ENCODE data around the gene HPCAL1.
"Not testable (repeated sequence)": the region's sequence is repeated elsewhere in the genome, so short reads cannot be mapped to it uniquely, and the experiment has no call there.

Gene HPCAL1

GRCh38 chr2:10302479-10303180 is at the start of gene HPCAL1:
Gene HPCAL1, plus strand, starts transcription at chr2:10302904. Its CDS starts 116,854 bp downstream, at chr2:10419758.
- no peaks in the 10 kb centered on the region for H3K36me3 ChIP-seq (ENCODE audit: insufficient read depth, low read length)
- H3K9ac ChIP-seq (ENCODE audit: low read depth, low read length): peak within 1 kb of the TSS; percentile 74
- H3K9me3 ChIP-seq (ENCODE audit: control insufficient read depth, insufficient read depth, low read length): no peaks in the 10 kb centered on the region
- H3K4me1 ChIP-seq (ENCODE audit: insufficient read depth, low read length): peaks cover 10% of the 10 kb centered on the region

GRCh38 chr2:10253596-10254372 is 48.9 kb upstream of the HPCAL1 start:
- H3K9me3 ChIP-seq (ENCODE audit: control insufficient read depth, insufficient read depth, low read length): peaks cover 6% of the 10 kb centered on the region
- no peak overlapping the region for H3K9ac ChIP-seq (ENCODE audit: low read depth, low read length)
- H3K36me3 ChIP-seq (ENCODE audit: insufficient read depth, low read length): no peaks in the 10 kb centered on the region
- H3K4me1 ChIP-seq (ENCODE audit: insufficient read depth, low read length): 0 out of 2 replicates have a peak, but pooled peaks cover 7% of the 10 kb centered on the region

- H3K9ac ChIP-seq (ENCODE audit: low read depth, low read length): no peak overlapping the region
- H3K36me3 ChIP-seq (ENCODE audit: insufficient read depth, low read length): no peaks in the 10 kb centered on the region
- H3K9me3 ChIP-seq (ENCODE audit: control insufficient read depth, insufficient read depth, low read length): peaks cover 6% of the 10 kb centered on the region
- 0 out of 2 replicates have a peak, but pooled peaks cover 7% of the 10 kb centered on the region for H3K4me1 ChIP-seq (ENCODE audit: insufficient read depth, low read length)
Observed at GRCh38 chr2:10254373-10255188, 48.1 kb upstream of the HPCAL1 start.

GRCh38 chr2:10255189-10256030 is 47.3 kb upstream of the HPCAL1 start:
- H3K9ac ChIP-seq (ENCODE audit: low read depth, low read length): no peak overlapping the region

GRCh38 chr2:10256031-10256514 is 46.6 kb upstream of the HPCAL1 start:
- no peak overlapping the region for H3K9ac ChIP-seq (ENCODE audit: low read depth, low read length)
- 0 out of 2 replicates have a peak, but pooled peaks cover 7% of the 10 kb centered on the region for H3K4me1 ChIP-seq (ENCODE audit: insufficient read depth, low read length)
- H3K9me3 ChIP-seq (ENCODE audit: control insufficient read depth, insufficient read depth, low read length): no peaks in the 10 kb centered on the region
- no peaks in the 10 kb centered on the region for H3K36me3 ChIP-seq (ENCODE audit: insufficient read depth, low read length)

More at GRCh38 chr2:10255189-10256030, 47.3 kb upstream of the HPCAL1 start:
- H3K9me3 ChIP-seq (ENCODE audit: control insufficient read depth, insufficient read depth, low read length): peaks cover under 1% of the 10 kb centered on the region; the same call in 1 of the 2 replicates
- no peaks in the 10 kb centered on the region for H3K36me3 ChIP-seq (ENCODE audit: insufficient read depth, low read length)
- 0 out of 2 replicates have a peak, but pooled peaks cover 7% of the 10 kb centered on the region for H3K4me1 ChIP-seq (ENCODE audit: insufficient read depth, low read length)

- Histone ChIP-seq H3K4me1 (ENCODE audit: insufficient read depth, low read length) (0 out of 2 replicates have a peak, but pooled peaks cover 7% of the 10 kb centered on the region), H3K36me3 (ENCODE audit: insufficient read depth, low read length) (no peaks in the 10 kb centered on the region), H3K9ac (ENCODE audit: low read depth, low read length) (no peak overlapping the region), H3K9me3 (ENCODE audit: control insufficient read depth, insufficient read depth, low read length) (no peaks in the 10 kb centered on the region)
Observed at GRCh38 chr2:10256515-10257031, 46.1 kb upstream of the HPCAL1 start.

- Histone ChIP-seq H3K9ac (ENCODE audit: low read depth, low read length) (no peak overlapping the region), H3K9me3 (ENCODE audit: control insufficient read depth, insufficient read depth, low read length) (no peaks in the 10 kb centered on the region), H3K36me3 (ENCODE audit: insufficient read depth, low read length) (no peaks in the 10 kb centered on the region), H3K4me1 (ENCODE audit: insufficient read depth, low read length) (0 out of 2 replicates have a peak, but pooled peaks cover 7% of the 10 kb centered on the region)
Observed at GRCh38 chr2:10257036-10257435, 45.7 kb upstream of the HPCAL1 start.

- Histone ChIP-seq H3K9ac (ENCODE audit: low read depth, low read length) (no peak overlapping the region), H3K4me1 (ENCODE audit: insufficient read depth, low read length) (0 out of 2 replicates have a peak, but pooled peaks cover 7% of the 10 kb centered on the region), H3K9me3 (ENCODE audit: control insufficient read depth, insufficient read depth, low read length) (no peaks in the 10 kb centered on the region), H3K36me3 (ENCODE audit: insufficient read depth, low read length) (no peaks in the 10 kb centered on the region)
Observed at GRCh38 chr2:10257500-10258147, 45.1 kb upstream of the HPCAL1 start.

- no peak overlapping the region for H3K9ac ChIP-seq (ENCODE audit: low read depth, low read length)
- H3K4me1 ChIP-seq (ENCODE audit: insufficient read depth, low read length): 0 out of 2 replicates have a peak, but pooled peaks cover 7% of the 10 kb centered on the region
- no peaks in the 10 kb centered on the region for H3K36me3 ChIP-seq (ENCODE audit: insufficient read depth, low read length)
- H3K9me3 ChIP-seq (ENCODE audit: control insufficient read depth, insufficient read depth, low read length): no peaks in the 10 kb centered on the region
Observed at GRCh38 chr2:10258326-10258725, 44.4 kb upstream of the HPCAL1 start.

- H3K4me1 ChIP-seq (ENCODE audit: insufficient read depth, low read length): 0 out of 2 replicates have a peak, but pooled peaks cover 7% of the 10 kb centered on the region
- H3K9me3 ChIP-seq (ENCODE audit: control insufficient read depth, insufficient read depth, low read length): no peaks in the 10 kb centered on the region
- no peaks in the 10 kb centered on the region for H3K36me3 ChIP-seq (ENCODE audit: insufficient read depth, low read length)
- H3K9ac ChIP-seq (ENCODE audit: low read depth, low read length): no peak overlapping the region
Observed at GRCh38 chr2:10258726-10259125, 44.0 kb upstream of the HPCAL1 start.

GRCh38 chr2:10260130-10260529 is 42.6 kb upstream of the HPCAL1 start:
- Histone ChIP-seq H3K9ac (ENCODE audit: low read depth, low read length) (no peak overlapping the region), H3K36me3 (ENCODE audit: insufficient read depth, low read length) (no peaks in the 10 kb centered on the region), H3K9me3 (ENCODE audit: control insufficient read depth, insufficient read depth, low read length) (no peaks in the 10 kb centered on the region), H3K4me1 (ENCODE audit: insufficient read depth, low read length) (no peaks in the 10 kb centered on the region)

- H3K9ac ChIP-seq (ENCODE audit: low read depth, low read length); H3K9me3 ChIP-seq (ENCODE audit: control insufficient read depth, insufficient read depth, low read length); H3K36me3 ChIP-seq (ENCODE audit: insufficient read depth, low read length); H3K4me1 ChIP-seq (ENCODE audit: insufficient read depth, low read length): not testable (repeated sequence)
Observed at GRCh38 chr2:10263526-10263925, 39.2 kb upstream of the HPCAL1 start.
